Hepatocyte (in vitro differentiated cells): ENCODE data around the gene GABPA.

Experiments used
- EZH2 ChIP-seq: fragments of 200-600 bp; sonication (generic); IDR thresholded peaks from 2 replicates; pipeline ENCODE4 v1.6.1; 2016; ENCODE audit warnings: antibody characterized with exemption, mild to moderate bottlenecking, borderline replicate concordance
- TF ChIP-seq, protein P1 (sequence below): fragments of 200-600 bp; sonication (generic); IDR thresholded peaks from 2 replicates; pipeline ENCODE4 v1.5.1; 2016; ENCODE audit warnings: antibody characterized with exemption, mild to moderate bottlenecking; ENCODE audit not compliant: poor library complexity

DNA sequence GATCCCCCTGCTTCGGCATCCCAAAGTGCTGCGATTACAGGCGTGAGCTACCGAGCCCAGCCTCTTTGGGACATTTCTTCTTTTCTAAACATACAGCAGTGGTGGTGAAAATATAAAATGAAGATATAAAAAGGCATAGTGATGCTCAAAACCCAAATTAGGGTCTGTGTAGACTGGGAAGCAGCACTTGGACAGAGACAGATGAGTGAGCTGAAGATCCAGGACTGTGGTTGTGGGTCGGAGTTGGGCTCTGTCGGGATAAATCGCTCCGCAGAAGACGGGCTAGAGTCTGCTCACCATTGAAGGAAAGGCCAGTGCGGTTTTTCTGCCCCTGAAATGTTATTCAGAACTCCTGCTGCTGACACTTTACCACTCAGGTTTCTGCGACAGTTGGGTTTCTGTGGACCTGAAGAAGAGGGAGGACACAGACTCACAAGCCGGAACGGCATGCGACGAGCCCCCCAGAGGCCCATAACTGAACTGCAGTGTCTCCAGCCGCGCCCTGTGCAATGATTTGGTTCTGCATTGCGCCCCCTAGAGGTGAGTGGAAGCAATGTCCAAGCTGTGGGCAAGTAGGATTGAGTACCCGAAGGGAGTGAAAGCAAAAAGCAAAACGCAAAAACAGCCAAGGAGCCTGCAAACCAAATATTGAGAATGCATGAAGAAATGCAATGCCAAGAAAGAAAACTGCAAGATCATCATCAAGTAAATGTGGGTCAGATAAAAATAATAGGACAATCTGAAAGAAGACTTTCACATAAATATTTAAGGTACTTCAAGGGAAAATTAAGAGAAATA, 66.6 kb downstream of the GABPA start:
- TF ChIP-seq, protein P1, sequence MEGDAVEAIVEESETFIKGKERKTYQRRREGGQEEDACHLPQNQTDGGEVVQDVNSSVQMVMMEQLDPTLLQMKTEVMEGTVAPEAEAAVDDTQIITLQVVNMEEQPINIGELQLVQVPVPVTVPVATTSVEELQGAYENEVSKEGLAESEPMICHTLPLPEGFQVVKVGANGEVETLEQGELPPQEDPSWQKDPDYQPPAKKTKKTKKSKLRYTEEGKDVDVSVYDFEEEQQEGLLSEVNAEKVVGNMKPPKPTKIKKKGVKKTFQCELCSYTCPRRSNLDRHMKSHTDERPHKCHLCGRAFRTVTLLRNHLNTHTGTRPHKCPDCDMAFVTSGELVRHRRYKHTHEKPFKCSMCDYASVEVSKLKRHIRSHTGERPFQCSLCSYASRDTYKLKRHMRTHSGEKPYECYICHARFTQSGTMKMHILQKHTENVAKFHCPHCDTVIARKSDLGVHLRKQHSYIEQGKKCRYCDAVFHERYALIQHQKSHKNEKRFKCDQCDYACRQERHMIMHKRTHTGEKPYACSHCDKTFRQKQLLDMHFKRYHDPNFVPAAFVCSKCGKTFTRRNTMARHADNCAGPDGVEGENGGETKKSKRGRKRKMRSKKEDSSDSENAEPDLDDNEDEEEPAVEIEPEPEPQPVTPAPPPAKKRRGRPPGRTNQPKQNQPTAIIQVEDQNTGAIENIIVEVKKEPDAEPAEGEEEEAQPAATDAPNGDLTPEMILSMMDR: peak; percentile 95
- no peak for TF ChIP-seq EZH2
